ENCODE data around the gene EGR1. TPM values are rescaled to one million over a fixed set of nuclear protein-coding genes. Genes with fewer than 3 reads are reported as not detected.
A peak's percentile ranks its signal among the peaks of the same experiment; 100 is the strongest.

The EGR1 gene
- total and polyA plus RNA-seq, 2 of the 4 experiments (the other 2 are of a cell fraction), result 2.9 to 104 TPM

- Histone ChIP-seq H3K56ac (ENCODE audit: extremely low read depth, insufficient read depth, low read length) (no peak overlapping the region), H3K18ac (ENCODE audit: low read depth, low read length) (no peak overlapping the region), H4K91ac (ENCODE audit: insufficient read depth, low read depth, low read length) (no peak overlapping the region), H2BK5ac (ENCODE audit: low read depth, low read length, poor library complexity, severe bottlenecking) (no peak overlapping the region), H4K5ac (ENCODE audit: low read depth, low read length) (no peak overlapping the region), H4K8ac (ENCODE audit: low read depth in 2 of 2, low read length in 2 of 2) (no peak overlapping the region), H3K4me1 (ENCODE audit: control insufficient read depth, insufficient read depth, low read length) (peaks cover 20% of the 10 kb centered on the region), H2BK20ac (ENCODE audit: low read depth, low read length) (no peak overlapping the region), H3K9ac (ENCODE audit: low read depth, low read length) (no peak overlapping the region), H3K27ac (ENCODE audit: insufficient read depth, low read length) (no peak overlapping the region), H2AK5ac (ENCODE audit: low read depth, low read length) (peak overlapping the region; percentile 86), H4K20me1 (ENCODE audit: insufficient read depth, low read length) (no peaks in the 10 kb centered on the region; the same call in 1 of the 2 replicates), H3K14ac (replicated peaks; ENCODE audit: low read depth, low read length) (no peak overlapping the region), H3K79me1 (ENCODE audit: low read depth in 1 of 2, low read length in 2 of 2) (no peaks in the 10 kb centered on the region), H3K4ac (ENCODE audit: low read depth, low read length) (peak overlapping the region; percentile 7; the same call in 1 of the 2 replicates), H2BK120ac (ENCODE audit: low read depth, low read length) (no peak overlapping the region), H3K36me3 (ENCODE audit: control insufficient read depth, insufficient read depth, low read length) (no peaks in the 10 kb centered on the region), H3K9me1 (ENCODE audit: insufficient read depth, low read length) (peaks cover 9% of the 10 kb centered on the region; the same call in 1 of the 2 replicates), H3K9me3 (ENCODE audit: control insufficient read depth, insufficient read depth, low read length) (no peaks in the 10 kb centered on the region), H2AFZ (replicated peaks; ENCODE audit: low read length, poor library complexity) (peak overlapping the region; percentile 68), H3K4me2 (ENCODE audit: low read depth, low read length) (no peak overlapping the region), H2AK9ac (replicated peaks; ENCODE audit: low read depth, low read length, poor library complexity) (peak overlapping the region; percentile 17), H3K4me3 (ENCODE audit: insufficient read depth, low read depth, low read length) (no peak overlapping the region), H2BK15ac (ENCODE audit: low read depth, low read length) (no peak overlapping the region), H3K27me3 (ENCODE audit: control insufficient read depth, insufficient read depth, low read length) (peaks cover 11% of the 10 kb centered on the region; the same call in 1 of the 2 replicates), H3K23ac (ENCODE audit: low read depth, low read length) (peak overlapping the region; percentile 69; the same call in 1 of the 2 replicates)
- no TSS peak for BruUV-seq (replicated peaks)
- dilution Hi-C loops (cut with HindIII; ENCODE audit: low sequenced_read_pairs, unreplicated experiment), result no loop called here
- DNase-seq (no peak), ATAC-seq (ENCODE audit: low read depth) (no peak)
- TF ChIP-seq ELK1 (IDR thresholded peaks at IDR 0.05; ENCODE audit: borderline replicate concordance, low read depth, low read length) (no peak), CEBPB (IDR thresholded peaks at IDR 0.05; ENCODE audit: low read depth, low read length) (no peak), MAZ (IDR thresholded peaks at IDR 0.05; ENCODE audit: borderline replicate concordance, low read depth, low read length) (no peak), NFE2L2 (IDR thresholded peaks at IDR 0.05; ENCODE audit: low read depth, low read length) (no peak), MAFK (IDR thresholded peaks at IDR 0.05; ENCODE audit: low read depth, low read length) (no peak), POLR2A (IDR thresholded peaks at IDR 0.05; ENCODE audit: low read depth, low read length) (no peak), RFX5 (IDR thresholded peaks at IDR 0.05; ENCODE audit: low read depth, low read length) (no peak), CHD1 (IDR thresholded peaks at IDR 0.05; ENCODE audit: low read depth, low read length) (no peak), CTCF (conservative IDR thresholded peaks at IDR 0.05; ENCODE audit: low read depth, low read length) (no peak), USF2 (IDR thresholded peaks at IDR 0.05; ENCODE audit: low read depth, low read length) (no peak), RCOR1 (IDR thresholded peaks at IDR 0.05; ENCODE audit: insufficient replicate concordance, low read length) (no peak), MXI1 (IDR thresholded peaks at IDR 0.05; ENCODE audit: borderline replicate concordance, low read depth, low read length) (no peak), BHLHE40 (IDR thresholded peaks at IDR 0.05; ENCODE audit: low read depth, low read length) (no peak), SMC3 (IDR thresholded peaks at IDR 0.05; ENCODE audit: low read depth, low read length) (no peak), FOS (IDR thresholded peaks at IDR 0.05; ENCODE audit: low read depth, low read length) (no peak), RAD21 (IDR thresholded peaks at IDR 0.05; ENCODE audit: low read length) (no peak)
- ChIA-PET POLR2A (ENCODE audit: unreplicated experiment) (no interaction called here), CTCF (no interaction called here)
- intact Hi-C loops (cut with micrococcal nuclease), result no loop called here
- in situ Hi-C loops (cut with MboI; ENCODE audit: low sequenced_read_pairs), result no loop called here
- WGBS, 2 experiments (ENCODE audit: extremely low coverage in 2 of 2, insufficient read length in 1 of 2), result 76% methylated on average over 6 of the region's 12 CpGs; no CpG with 5 or more reads in 1 of the 2 experiments
These were observed 25.5 kb downstream of the EGR1 start for GRCh38 chr5:138490648-138491283.

Data from IMR-90 (cell line).